ENCODE data around the gene ZBED4.

Gene ZBED4

GRCh38 chr22:49918911-49919881 is 65.6 kb downstream of the ZBED4 start:
- Histone ChIP-seq H3K27ac (ENCODE audit: low read length) (no peak overlapping the region), H2AFZ (ENCODE audit: low read depth, low read length) (no peak overlapping the region), H3K9ac (ENCODE audit: low read length) (peak overlapping the region; percentile 50), H3K4me1 (ENCODE audit: low read length) (peaks cover 9% of the 10 kb centered on the region; the same call in 1 of the 2 replicates), H3K36me3 (replicated peaks; ENCODE audit: low read depth, low read length) (no peaks in the 10 kb centered on the region), H3K4me2 (ENCODE audit: low read length) (peak overlapping the region; percentile 87), H3K27me3 (ENCODE audit: low read depth, low read length) (no peaks in the 10 kb centered on the region), H4K20me1 (ENCODE audit: insufficient read depth, low read length) (no peaks in the 10 kb centered on the region), H3K9me3 (ENCODE audit: insufficient read depth, low read length) (no peaks in the 10 kb centered on the region), H3K79me2 (ENCODE audit: low read length) (no peaks in the 10 kb centered on the region), H3K4me3 (ENCODE audit: low read length) (peak overlapping the region; percentile 92)
- TF ChIP-seq CTCF (IDR thresholded peaks at IDR 0.05; ENCODE audit: low read depth, low read length) (no peak), EZH2phosphoT487 (IDR thresholded peaks at IDR 0.05; ENCODE audit: low read depth) (no peak)

DNA sequence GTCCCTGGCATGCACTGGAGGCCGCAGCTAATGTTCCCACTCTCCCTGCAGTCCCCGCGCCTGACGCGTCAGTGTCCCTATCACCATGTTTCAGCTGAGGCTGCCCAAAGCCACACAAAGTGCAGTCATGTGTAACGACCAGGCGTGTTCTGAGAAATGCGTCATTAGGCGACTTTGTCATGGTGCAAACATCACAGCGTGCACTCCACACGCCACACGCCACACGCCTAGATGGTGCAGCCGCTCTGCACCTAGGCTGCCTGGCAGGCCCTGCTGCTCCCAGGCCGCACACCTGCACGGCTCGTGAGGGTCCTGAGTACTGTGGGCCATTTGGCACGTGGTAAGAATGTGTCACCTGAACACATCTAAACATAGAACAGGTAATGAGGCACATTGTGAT is 67.2 kb downstream of the ZBED4 start:
- TF ChIP-seq EZH2phosphoT487 (IDR thresholded peaks at IDR 0.05; ENCODE audit: low read depth) (no peak), CTCF (IDR thresholded peaks at IDR 0.05; ENCODE audit: low read depth, low read length) (no peak)
- Histone ChIP-seq H3K9ac (ENCODE audit: low read length) (no peak overlapping the region), H3K79me2 (ENCODE audit: low read length) (no peaks in the 10 kb centered on the region)

DNA sequence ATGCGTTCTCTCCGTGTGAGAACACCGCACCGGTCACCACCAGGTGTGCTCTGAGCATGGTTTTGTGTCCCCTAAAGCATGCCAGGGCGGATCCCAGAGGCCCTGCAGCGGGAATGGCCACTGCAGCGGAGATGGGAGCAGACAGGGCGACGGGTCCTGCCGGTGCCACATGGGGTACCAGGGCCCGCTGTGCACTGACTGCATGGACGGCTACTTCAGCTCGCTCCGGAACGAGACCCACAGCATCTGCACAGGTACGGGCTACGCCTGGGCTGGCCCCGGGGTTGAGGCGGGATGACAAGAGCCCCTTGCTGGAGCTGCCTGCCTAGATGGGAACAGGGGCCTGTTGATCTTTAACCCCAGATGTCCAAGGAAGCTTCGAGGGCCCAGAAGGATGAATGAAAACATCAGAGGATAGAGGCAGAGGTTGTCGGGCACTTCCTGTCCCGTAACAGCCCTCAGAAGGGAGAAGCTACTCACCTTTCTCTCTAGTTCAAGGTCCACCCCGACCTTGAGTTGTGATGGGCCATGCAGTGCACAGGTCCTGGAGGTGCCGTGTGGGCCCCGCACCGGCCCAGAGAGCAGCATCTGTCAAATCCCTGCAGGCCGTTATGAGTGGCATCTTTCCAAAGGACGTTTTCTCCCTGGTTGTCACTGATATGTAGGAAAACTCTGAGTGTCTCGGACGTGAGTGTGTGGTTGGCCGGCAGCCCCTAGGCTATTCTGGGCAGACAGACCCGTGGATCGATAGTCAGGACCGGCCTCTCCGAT is 68.0 kb downstream of the ZBED4 start:
- Histone ChIP-seq H3K4me1 (ENCODE audit: low read length) (peaks cover 24% of the 10 kb centered on the region), H4K20me1 (ENCODE audit: insufficient read depth, low read length) (no peaks in the 10 kb centered on the region), H3K27ac (ENCODE audit: low read length) (no peak overlapping the region), H3K4me2 (ENCODE audit: low read length) (no peak overlapping the region), H3K4me3 (ENCODE audit: low read length) (no peak overlapping the region), H3K9ac (ENCODE audit: low read length) (no peak overlapping the region), H3K36me3 (replicated peaks; ENCODE audit: low read depth, low read length) (no peaks in the 10 kb centered on the region), H3K79me2 (ENCODE audit: low read length) (no peaks in the 10 kb centered on the region), H3K9me3 (ENCODE audit: insufficient read depth, low read length) (peaks cover 3% of the 10 kb centered on the region; the same call in 1 of the 2 replicates), H2AFZ (ENCODE audit: low read depth, low read length) (no peak overlapping the region), H3K27me3 (ENCODE audit: low read depth, low read length) (no peaks in the 10 kb centered on the region)
- TF ChIP-seq EZH2phosphoT487 (IDR thresholded peaks at IDR 0.05; ENCODE audit: low read depth) (no peak), CTCF (IDR thresholded peaks at IDR 0.05; ENCODE audit: low read depth, low read length) (no peak)

More for the DNA sequence above, 67.2 kb downstream of the ZBED4 start:
- H3K4me3 ChIP-seq (ENCODE audit: low read length) = no peak overlapping the region
- H3K36me3 ChIP-seq (replicated peaks; ENCODE audit: low read depth, low read length) = no peaks in the 10 kb centered on the region
- peaks cover 18% of the 10 kb centered on the region for H3K4me1 ChIP-seq (ENCODE audit: low read length)
- no peak overlapping the region for H3K4me2 ChIP-seq (ENCODE audit: low read length)
- H4K20me1 ChIP-seq (ENCODE audit: insufficient read depth, low read length) = no peaks in the 10 kb centered on the region
- H3K9me3 ChIP-seq (ENCODE audit: insufficient read depth, low read length) = peaks cover 3% of the 10 kb centered on the region; the same call in 1 of the 2 replicates
- H3K27me3 ChIP-seq (ENCODE audit: low read depth, low read length) = no peaks in the 10 kb centered on the region
- H2AFZ ChIP-seq (ENCODE audit: low read depth, low read length) = no peak overlapping the region
- no peak overlapping the region for H3K27ac ChIP-seq (ENCODE audit: low read length)

DNA sequence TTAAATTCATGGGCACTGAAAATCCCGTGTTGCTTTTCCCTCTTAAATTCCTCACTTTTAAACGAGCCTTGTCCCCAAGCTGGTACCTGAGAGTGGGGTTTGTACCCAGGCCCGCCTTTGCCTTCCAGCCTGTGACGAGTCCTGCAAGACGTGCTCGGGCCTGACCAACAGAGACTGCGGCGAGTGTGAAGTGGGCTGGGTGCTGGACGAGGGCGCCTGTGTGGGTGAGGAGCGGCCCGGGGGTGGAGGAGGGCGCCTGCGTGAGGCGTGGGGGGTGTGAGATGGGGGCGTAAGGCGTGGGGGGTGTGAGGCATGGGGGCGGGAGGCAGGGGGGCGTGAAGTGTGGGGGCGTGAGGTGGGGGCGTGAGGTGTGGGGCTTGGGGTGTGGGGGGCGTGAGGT is 68.8 kb downstream of the ZBED4 start:
- Histone ChIP-seq H3K4me1 (ENCODE audit: low read length) (peaks cover 19% of the 10 kb centered on the region), H3K4me3 (ENCODE audit: low read length) (no peak overlapping the region), H3K79me2 (ENCODE audit: low read length) (no peaks in the 10 kb centered on the region), H3K27ac (ENCODE audit: low read length) (no peak overlapping the region), H3K27me3 (ENCODE audit: low read depth, low read length) (no peaks in the 10 kb centered on the region), H4K20me1 (ENCODE audit: insufficient read depth, low read length) (no peaks in the 10 kb centered on the region), H3K4me2 (ENCODE audit: low read length) (no peak overlapping the region), H3K9me3 (ENCODE audit: insufficient read depth, low read length) (peaks cover 3% of the 10 kb centered on the region; the same call in 1 of the 2 replicates), H2AFZ (ENCODE audit: low read depth, low read length) (no peak overlapping the region), H3K9ac (ENCODE audit: low read length) (no peak overlapping the region), H3K36me3 (replicated peaks; ENCODE audit: low read depth, low read length) (no peaks in the 10 kb centered on the region)
- no peak for TF ChIP-seq CTCF (IDR thresholded peaks at IDR 0.05; ENCODE audit: low read depth, low read length)
- TF ChIP-seq EZH2phosphoT487 (IDR thresholded peaks at IDR 0.05; ENCODE audit: low read depth) = no peak

Data from OCI-LY3 (cell line).